GM11168 (cell line): ENCODE measurements around the gene HS3ST3A1.

Experiments
- in situ Hi-C: fragments of 300-500 bp; cut with MboI; formaldehyde crosslinking; loops from one replicate; pipeline ENCODE4 v1.12.0; 2022; ENCODE audit warnings: low sequenced_read_pairs; ENCODE audit not compliant: unreplicated experiment

The HS3ST3A1 gene

DNA sequence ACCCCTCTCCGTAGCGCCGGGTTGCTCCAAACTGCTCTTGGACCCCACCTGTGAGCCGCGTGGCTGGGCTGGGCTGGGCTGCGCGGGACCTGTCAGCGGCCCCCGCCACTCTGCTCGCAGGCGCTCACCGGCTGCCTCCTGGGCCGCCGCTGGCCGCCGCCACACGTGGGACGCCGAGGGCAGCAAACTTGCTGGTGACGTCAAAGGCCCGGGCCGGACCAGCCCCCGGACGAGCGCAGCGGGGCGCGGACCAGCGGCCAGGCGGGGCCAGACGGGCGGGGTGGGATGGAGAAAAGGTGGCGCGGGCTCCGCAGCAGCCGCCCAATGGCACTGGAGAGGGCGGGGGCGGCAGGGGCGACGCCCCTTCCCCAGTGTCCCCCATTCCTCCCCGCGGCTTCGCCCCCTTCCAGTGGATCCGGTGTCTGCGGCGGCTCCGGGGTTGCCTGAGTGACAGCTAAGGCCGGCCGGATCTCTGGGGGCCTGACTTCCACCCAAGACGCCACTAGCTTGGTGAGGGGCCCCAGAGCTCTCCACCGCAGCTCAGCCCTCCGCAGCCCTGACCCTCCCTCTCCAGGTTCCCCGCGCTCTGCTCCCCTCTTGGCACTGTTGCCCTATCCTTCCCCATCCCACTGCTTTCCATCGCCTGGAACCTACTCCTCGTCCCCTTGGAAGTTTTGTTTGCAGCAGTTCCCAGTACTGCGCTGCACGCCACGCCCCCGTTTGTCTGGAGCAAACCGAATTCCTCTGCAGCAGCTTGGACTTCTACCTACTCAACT, at the start of gene HS3ST3A1:
Gene HS3ST3A1 (minus strand): TSS at position 154 of the 776 bp plus-strand sequence. CDS start 800 bp downstream, outside the sequence.
- in situ Hi-C loops: no loop called here

- in situ Hi-C loops: no loop called here
Measured at GRCh38 chr17:13650096-13650675, 48.5 kb upstream of the HS3ST3A1 start.

- in situ Hi-C loops: no loop called here
Measured at GRCh38 chr17:13647543-13648021, 45.9 kb upstream of the HS3ST3A1 start.

DNA sequence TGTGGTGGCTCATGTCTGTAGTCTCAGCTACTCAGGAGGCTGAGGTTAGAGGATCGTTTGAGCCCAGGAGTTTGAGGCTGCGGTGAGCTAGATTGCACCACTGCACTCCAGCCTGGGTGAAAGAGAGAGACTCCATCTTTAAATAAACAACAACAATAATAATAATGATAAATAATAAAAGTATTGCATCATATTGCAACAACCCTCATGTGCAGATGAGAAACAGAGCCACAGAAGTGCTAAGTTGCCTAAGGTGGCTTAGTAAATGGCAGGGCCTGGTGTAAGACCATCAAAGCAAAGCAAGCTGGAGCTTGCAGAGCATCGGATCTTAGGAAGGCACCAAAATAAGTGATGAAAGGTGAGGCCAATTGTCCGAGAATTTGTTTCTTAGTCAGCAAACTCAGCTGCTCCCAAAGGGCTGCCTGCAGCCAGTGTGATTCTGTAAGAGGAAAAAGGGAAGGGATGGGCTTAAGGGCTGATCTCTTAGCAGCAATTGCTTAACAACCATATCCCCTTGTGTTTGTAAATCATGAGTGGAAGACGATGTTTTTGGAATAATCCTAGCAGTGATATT, 45.3 kb upstream of the HS3ST3A1 start:
- in situ Hi-C loops: no loop called here

DNA sequence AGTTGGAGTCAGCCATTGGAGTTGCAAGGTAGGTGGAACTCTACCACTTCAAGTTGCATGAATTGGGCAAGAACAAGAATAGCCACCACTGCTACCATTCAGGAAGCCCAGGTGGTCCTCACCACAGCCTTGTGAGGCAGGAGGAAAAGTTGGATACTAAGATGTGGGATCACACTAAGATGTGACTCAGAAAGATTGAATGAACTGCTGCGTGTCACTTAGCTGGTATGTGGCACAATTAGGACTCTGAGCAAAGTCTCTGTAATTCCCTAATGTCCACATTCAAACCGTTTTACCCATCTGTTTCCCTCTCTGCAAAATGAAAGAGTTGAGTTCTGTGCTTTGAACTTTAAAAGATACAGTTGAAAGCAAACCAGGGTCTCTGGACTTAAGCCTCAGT, 44.7 kb upstream of the HS3ST3A1 start:
- in situ Hi-C loops: no loop called here

GRCh38 chr17:13643180-13643579, 41.5 kb upstream of the HS3ST3A1 start:
- in situ Hi-C loops: no loop called here

- in situ Hi-C loops: no loop called here
Measured at GRCh38 chr17:13642188-13642587, 40.5 kb upstream of the HS3ST3A1 start.

DNA sequence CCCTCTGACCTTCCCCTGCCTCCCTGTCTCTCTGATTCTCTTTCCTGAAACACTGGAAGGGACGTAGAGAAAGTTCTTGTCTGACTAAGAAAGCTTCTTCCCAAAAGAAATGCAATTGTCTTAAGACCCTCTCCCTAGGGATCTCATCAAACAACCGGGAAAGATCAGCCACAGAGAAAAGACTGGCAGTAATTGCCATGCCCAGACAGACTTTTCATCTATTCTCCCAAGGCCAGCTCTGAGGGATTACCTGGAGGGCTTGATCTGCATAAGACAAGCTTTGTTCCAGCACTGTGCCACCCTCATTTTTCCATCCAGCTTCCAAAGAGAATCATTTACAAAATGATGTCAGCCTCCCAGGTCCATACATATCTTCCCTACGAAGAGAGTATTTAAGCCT, 38.8 kb upstream of the HS3ST3A1 start:
- in situ Hi-C loops: no loop called here

GRCh38 chr17:13638855-13639458, 37.2 kb upstream of the HS3ST3A1 start:
- in situ Hi-C loops: no loop called here

DNA sequence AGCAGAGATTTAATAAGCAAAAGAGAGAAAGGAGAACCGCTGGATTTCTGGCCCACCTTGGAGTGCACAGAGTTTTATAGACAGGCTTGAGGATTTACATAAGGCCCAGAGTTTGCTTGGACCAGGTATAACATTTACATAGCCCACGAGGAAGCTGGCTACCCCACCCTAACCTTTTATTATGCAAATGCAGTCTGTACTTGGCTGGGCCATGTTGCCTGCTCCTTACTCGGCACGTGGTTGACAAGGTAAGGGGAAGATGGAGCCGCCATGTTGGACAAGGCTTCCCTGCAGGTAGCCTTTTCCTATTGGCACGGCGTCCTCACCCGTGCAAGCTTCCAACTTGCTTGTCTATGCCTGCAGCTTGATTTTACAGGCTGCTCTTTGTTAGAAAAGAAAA, 35.2 kb upstream of the HS3ST3A1 start:
- in situ Hi-C loops: no loop called here

GRCh38 chr17:13635951-13636350, 34.2 kb upstream of the HS3ST3A1 start:
- in situ Hi-C loops: no loop called here

DNA sequence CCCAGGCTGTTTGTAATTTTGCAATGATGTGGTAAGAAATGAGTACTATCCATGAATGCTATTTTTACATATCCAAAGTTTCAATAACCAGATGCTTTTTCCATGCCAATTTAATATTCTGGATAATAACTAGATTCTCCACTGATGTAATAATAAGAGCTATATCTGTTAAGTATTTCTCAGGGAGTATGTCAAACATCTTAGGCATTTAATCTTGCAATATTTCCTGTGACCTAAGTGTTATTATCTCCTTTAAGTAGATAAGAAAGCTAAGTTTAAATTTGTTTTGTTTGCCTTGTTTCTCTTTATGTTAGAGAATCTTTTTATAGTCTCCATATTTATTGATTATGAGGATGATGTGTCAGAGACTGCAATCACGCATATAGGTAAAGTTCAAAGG, 32.3 kb upstream of the HS3ST3A1 start:
- in situ Hi-C loops: no loop called here

GRCh38 chr17:13631529-13631928, 29.8 kb upstream of the HS3ST3A1 start:
- in situ Hi-C loops: no loop called here

DNA sequence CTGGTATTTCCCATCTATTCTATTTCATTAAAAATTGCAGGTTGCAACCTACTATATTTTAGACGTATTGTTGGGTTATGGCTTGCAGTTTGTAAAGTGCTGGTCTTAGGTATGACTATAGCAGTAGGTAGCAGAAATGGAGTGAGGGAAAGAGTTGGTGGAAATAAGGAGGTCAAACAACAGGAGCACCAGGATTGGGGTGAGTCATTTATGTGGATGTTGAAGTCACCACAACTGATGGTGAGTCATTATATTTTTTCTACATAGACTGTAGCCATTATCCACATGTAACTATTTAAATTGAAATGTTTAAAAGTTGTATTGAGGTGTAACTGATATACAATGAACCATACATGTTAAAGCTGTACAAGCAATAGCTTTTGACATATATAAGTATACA, 25.0 kb upstream of the HS3ST3A1 start:
- in situ Hi-C loops: no loop called here

DNA sequence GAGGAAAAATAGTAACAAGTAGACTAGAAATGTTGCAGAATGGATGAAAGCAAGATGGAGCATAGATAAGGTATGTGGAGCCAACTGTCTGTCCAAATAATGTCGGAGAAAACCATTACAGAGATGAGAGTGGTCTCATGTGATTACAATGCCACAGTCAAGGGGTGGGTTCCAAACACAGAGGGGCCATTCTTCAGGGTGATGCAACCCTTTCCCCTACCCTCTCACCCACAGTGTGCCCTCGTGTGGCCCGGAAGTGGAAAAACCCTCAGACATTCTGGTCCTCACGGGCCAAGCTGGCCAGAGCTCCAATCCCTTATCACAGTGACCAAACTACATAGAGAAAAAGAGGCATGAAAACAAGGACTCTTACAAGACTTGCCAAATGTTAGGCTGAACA, 17.7 kb upstream of the HS3ST3A1 start:
- in situ Hi-C loops: no loop called here

DNA sequence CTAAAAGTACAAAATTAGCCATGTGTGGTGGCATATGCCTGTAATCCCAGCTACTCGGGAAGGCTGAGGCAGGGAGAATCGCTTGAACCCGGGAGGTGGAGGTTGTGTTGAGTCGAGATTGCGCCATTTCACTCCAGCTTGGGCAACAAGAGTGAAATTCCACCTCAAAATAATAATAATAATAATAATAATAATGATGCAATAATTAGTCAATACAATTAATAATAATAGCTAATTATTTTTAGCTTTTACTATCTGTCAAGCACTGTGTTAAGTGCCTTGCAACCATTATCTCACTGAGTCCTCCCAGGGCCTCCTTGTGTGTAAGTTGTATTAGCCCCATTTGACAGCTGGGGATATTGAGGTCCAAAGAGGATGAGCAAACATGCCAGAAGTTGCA, 14.3 kb upstream of the HS3ST3A1 start:
- in situ Hi-C loops: no loop called here

GRCh38 chr17:13609941-13610340, 8.2 kb upstream of the HS3ST3A1 start:
- in situ Hi-C loops: no loop called here

GRCh38 chr17:13601322-13601775, 380 bp downstream of the HS3ST3A1 start:
- in situ Hi-C loops: no loop called here

DNA sequence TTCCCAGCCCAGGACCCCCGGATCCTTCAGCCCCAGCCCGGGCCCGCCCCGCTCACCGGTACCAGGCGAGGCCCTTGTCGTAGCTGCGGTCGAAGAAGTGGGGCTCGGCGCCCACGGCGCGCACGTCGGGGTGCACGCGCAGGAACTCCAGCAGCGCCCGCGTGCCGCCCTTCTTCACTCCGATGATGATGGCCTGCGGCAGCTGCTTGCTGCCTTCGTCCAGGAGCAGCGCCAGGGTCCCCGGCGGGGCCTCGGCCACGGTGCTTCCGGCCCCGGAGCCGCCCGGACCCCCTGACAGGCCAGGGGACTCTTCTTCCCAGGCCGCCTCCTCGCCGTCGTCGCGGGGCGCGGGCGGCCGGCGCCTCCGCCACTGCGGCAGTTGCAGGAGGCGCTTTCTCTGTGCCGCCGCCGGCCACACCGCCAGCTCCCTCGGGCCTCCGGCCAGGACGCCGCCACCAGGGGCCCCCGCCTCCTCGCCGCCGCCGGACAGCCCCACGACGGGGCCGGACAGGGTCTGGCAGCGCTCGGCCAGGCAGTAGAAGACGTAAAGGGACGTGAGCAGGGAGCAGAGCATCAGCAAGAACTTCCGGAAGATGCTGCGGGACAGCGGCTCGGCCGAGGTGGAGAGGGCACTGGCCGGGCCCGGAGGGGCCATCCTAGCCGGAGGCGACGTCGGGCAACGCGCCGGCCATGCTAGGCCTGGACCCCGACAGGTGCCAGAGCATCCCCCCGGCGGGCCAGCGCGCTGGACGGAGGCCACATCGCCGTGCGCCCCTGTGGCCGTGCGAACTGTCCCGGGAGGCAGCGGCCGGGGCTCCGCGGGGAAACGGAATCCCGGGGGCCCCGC, 1.0 kb downstream of the HS3ST3A1 start:
- in situ Hi-C loops: no loop called here

GRCh38 chr17:13599864-13600263, 1.9 kb downstream of the HS3ST3A1 start:
- in situ Hi-C loops: loop anchor here (5.0 kb wide), 1 partner anchor 1322 kb away; no protein-coding TSS in a partner anchor
